Ectodermal cell (in vitro differentiated cells): ENCODE results near the gene PPM1L.

ENCODE experiments used
- H3K27ac ChIP-seq: 2 replicates; pipeline ENCODE4 v1.7.0; 2013; ENCODE audit warnings: mild to moderate bottlenecking, low read depth, low read length; ENCODE audit not compliant: insufficient read depth, poor library complexity, severe bottlenecking
- H3K27me3 ChIP-seq: 2 replicates; pipeline ENCODE4 v1.7.0; 2013; ENCODE audit warnings: mild to moderate bottlenecking, low read length; ENCODE audit not compliant: insufficient read depth, control insufficient read depth, poor library complexity, severe bottlenecking
- H3K36me3 ChIP-seq: one replicate; pipeline ENCODE4 v1.7.0; 2013; ENCODE audit warnings: low read length; ENCODE audit not compliant: control insufficient read depth, insufficient read depth
- H3K4me1 ChIP-seq: one replicate; pipeline ENCODE4 v1.7.0; 2013; ENCODE audit warnings: low read length; ENCODE audit not compliant: control insufficient read depth, insufficient read depth
- H3K4me3 ChIP-seq: 2 replicates; pipeline ENCODE4 v1.7.0; 2013; ENCODE audit warnings: low read depth, low read length, control low read depth; ENCODE audit not compliant: insufficient read depth
- H3K9me3 ChIP-seq: 2 replicates; pipeline ENCODE4 v1.7.0; 2013; ENCODE audit warnings: mild to moderate bottlenecking, low read length, moderate library complexity; ENCODE audit not compliant: control insufficient read depth
- WGBS, 2 experiments: methylation state at CpG; one replicate each; pipeline ENCODE4 v1.1.7; 2013; ENCODE audit warnings: missing lambda C conversion rate in 2 of 2; 5-methylcytosine and 5-hydroxymethylcytosine counted together

PPM1L gene

DNA sequence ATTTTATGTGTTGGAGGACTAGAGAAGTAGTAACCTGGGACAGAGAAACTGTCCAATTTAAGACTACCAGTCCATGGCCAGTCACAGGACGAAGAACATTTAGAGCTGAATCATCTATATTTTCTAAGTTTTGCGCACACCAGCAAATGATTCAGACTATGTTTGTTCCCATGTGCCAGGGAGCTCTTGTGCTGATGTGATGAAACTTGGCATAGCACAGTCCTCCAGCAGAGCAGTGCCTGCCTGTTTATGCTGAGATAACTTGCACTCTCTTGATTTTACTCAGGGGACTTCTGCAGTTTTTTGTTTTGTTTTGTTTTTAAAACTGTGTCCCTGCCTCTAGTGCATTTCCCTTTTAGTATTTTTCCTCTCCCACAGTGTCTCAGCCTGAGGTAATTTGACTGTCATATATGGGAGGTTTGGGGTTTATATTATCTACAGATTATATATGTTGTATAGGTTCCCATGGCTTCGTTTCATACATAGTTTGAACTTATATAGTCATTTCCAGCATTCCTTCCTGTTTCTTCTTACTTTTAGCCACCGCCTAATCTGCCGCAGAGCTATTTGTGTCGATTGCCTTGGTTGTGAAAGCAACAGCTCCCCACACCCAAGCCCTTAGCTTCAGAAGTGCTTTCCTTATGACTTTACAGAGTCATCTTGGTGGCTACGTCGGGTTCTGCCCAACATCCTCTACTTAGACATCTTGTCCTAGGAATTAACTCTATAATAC lies 45.5 kb downstream of the PPM1L start:
- no peak overlapping the region for H3K4me3 ChIP-seq
- H3K4me1 ChIP-seq, result peaks cover under 1% of the 10 kb centered on the region
- no peaks in the 10 kb centered on the region for H3K9me3 ChIP-seq
- 93 to 94% methylated on average over 8 of the region's 8 CpGs for WGBS, 2 experiments
- no peak overlapping the region for H3K27ac ChIP-seq
- H3K36me3 ChIP-seq, result no peaks in the 10 kb centered on the region
- no peaks in the 10 kb centered on the region for H3K27me3 ChIP-seq

DNA sequence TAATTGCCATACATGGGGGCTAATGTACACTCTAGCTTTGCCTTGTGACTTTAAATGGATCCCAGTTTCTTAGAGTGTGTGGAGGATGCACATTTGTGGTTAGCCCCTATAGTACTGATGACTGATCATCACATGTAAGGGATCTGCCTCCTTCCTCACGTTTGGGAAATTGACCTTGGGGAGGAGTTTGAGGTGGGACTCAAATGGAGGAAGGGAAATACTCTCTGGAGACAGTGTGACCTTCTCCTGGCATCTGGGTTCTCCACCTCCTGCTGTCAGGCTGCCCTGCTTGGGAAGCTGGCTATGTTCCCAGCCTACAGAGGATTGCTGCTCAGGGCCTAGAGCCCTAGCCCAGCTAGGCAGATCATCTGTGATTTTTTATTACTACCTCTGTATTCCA lies 48.7 kb downstream of the PPM1L start:
- Histone ChIP-seq H3K27me3 (no peaks in the 10 kb centered on the region), H3K9me3 (no peaks in the 10 kb centered on the region), H3K4me3 (no peak overlapping the region), H3K36me3 (no peaks in the 10 kb centered on the region), H3K4me1 (no peaks in the 10 kb centered on the region), H3K27ac (no peak overlapping the region)
- 8 to 23% methylated on average over 1 of the region's 1 CpG for WGBS, 2 experiments

DNA sequence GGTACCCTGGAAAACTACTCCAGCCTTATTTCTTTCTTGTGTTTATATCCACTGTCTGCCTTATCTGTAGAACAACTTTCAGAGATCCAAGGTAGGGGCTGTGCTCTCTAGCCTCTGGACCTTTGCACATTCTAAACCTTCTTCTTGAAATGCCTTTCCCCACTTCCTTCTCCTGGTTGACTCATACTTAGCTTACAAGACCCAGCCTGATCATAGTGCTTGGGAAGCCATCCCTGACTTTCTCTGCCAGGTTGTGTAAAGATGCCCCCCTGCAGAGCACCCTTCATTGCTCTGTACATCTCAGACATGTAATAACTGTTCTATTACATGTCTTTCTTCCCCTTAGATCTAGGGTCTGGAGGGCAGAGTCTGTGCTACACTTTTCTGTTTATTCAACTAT lies 50.1 kb downstream of the PPM1L start:
- Histone ChIP-seq H3K27me3 (no peaks in the 10 kb centered on the region), H3K4me3 (no peak overlapping the region), H3K9me3 (no peaks in the 10 kb centered on the region), H3K36me3 (no peaks in the 10 kb centered on the region), H3K4me1 (no peaks in the 10 kb centered on the region), H3K27ac (no peak overlapping the region)

DNA sequence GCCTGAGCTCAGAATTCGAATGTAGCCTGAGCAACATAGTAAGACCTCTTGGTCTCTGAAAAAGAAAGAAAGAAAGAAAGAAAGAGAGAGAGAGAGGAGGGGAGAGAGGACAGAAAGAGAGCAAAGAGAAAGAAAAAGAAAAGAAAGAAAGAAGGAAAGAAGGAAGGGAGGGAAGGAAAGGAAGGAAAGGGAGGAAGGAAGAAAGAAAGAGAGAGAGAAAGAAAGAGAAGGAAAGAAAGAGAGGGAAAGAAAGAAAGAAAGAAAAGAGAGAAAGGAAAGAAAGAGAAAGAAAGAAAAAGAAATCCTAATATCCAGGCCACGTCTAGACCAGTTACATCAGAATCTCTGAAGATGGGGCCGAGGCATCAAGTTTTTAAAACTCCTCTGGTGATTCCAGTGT lies 50.7 kb downstream of the PPM1L start:
- Histone ChIP-seq H3K27ac (no peak overlapping the region), H3K36me3 (no peaks in the 10 kb centered on the region), H3K4me1 (no peaks in the 10 kb centered on the region), H3K27me3 (no peaks in the 10 kb centered on the region), H3K4me3 (no peak overlapping the region), H3K9me3 (no peaks in the 10 kb centered on the region)
- 90% methylated on average over 3 of the region's 3 CpGs for WGBS, 2 experiments

DNA sequence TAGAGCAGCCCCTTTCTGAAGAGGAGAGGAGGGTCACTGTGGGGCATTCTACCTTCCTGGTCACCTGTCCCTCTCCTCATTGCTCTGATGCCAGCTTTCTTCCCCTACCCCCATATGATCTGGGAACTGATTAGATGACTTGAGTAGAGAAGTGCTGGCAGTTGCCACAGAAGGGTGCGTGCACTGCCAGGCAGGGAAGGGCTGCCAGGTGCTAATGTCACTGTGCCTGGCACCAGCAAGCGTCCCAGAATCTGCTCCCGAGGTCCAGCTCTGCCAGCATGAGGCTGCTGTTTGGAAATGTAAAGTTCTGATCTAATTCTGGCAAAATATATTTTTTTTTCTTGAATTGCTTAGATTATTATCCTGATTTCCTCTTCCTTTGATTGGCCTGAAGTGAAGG lies 52.8 kb downstream of the PPM1L start:
- 94 to 97% methylated on average over 3 of the region's 3 CpGs for WGBS, 2 experiments
- Histone ChIP-seq H3K4me1 (no peaks in the 10 kb centered on the region), H3K9me3 (no peaks in the 10 kb centered on the region), H3K36me3 (no peaks in the 10 kb centered on the region), H3K27ac (no peak overlapping the region), H3K4me3 (no peak overlapping the region), H3K27me3 (no peaks in the 10 kb centered on the region)

DNA sequence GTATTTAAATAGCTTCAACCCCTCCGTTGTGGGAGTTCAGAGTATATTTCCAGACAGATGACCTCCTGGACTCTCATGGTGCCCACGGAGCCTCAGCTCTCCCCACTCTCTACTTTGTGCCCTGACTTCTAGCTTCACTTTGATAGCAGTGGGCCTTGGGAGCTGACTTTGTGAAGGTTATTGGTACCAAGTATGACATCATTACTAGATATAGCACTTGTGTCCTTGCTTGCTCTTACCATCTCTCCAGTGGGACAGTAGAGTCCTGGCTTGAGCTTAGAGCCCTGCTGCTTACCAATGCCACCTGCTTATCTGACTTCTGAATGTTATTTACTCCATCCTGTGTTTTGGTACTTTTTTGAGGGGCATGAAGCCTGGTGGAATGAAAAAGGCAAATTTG lies 53.4 kb downstream of the PPM1L start:
- no peaks in the 10 kb centered on the region for H3K9me3 ChIP-seq
- 86 to 94% methylated on average over 2 of the region's 2 CpGs for WGBS, 2 experiments
- H3K4me3 ChIP-seq, result no peak overlapping the region
- no peak overlapping the region for H3K27ac ChIP-seq
- no peaks in the 10 kb centered on the region for H3K4me1 ChIP-seq
- no peaks in the 10 kb centered on the region for H3K36me3 ChIP-seq
- H3K27me3 ChIP-seq, result no peaks in the 10 kb centered on the region

DNA sequence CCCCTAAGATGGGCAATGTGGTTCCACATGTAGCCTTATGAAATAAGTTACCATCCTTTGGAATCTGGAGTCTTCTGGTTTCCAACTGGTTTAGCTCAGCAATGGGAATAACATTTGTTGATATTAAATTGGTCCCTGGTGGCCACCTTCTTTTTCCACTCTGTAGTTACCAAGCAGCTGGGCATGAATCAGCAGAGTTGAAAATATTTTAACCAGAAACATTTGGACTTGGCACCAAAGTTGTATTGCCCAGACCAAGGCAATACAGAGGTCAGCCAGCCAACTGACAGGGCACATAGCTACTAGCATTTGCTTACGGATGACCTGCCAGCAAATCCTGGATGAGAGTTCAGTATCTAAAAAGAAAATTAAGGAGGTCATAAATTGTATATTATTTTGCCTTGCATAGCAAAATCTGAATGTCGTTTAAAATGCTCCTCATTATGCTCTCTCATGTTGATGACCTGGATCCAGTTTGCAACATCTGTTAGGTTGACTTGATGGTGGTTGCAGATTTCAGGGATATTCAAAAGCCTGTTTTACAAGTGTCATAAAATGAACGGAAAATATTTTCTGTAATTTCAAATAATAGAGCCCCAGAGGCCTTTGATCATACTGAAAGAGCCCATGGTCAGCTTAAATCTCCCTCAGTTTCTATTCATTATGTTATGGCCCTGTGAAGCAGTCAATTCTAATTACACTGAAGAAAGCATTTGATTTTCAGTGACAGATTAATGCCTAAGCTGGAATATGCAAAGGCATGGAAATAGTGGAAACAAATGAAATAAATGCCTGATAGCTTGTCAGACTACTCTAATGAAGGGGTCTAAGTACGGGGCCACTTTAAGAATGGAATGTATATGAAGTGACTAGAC lies 54.6 kb downstream of the PPM1L start:
- 95 to 97% methylated on average over 4 of the region's 4 CpGs for WGBS, 2 experiments
- no peaks in the 10 kb centered on the region for H3K4me1 ChIP-seq
- no peak overlapping the region for H3K4me3 ChIP-seq
- H3K36me3 ChIP-seq, result no peaks in the 10 kb centered on the region
- H3K27ac ChIP-seq, result no peak overlapping the region
- no peaks in the 10 kb centered on the region for H3K27me3 ChIP-seq
- H3K9me3 ChIP-seq, result no peaks in the 10 kb centered on the region

DNA sequence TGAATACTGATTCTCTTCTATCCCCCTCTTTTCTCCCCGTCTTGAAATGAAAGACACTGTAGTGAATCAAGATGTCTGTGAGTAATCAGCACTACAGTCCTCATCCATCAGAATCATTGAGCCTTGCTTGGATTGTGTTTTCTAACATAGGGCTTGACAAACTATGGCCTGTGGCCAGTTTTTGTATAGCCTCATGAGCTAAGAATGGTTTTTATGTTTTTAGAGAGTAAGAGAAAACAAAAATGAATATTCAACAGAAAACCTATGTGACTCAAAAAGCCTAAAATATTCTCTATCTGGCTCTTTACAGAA lies 55.2 kb downstream of the PPM1L start:
- H3K4me1 ChIP-seq, result no peaks in the 10 kb centered on the region
- no peaks in the 10 kb centered on the region for H3K36me3 ChIP-seq
- no peaks in the 10 kb centered on the region for H3K9me3 ChIP-seq
- 83 to 100% methylated on average over 1 of the region's 1 CpG for WGBS, 2 experiments
- no peak overlapping the region for H3K27ac ChIP-seq
- H3K4me3 ChIP-seq, result no peak overlapping the region
- H3K27me3 ChIP-seq, result no peaks in the 10 kb centered on the region

DNA sequence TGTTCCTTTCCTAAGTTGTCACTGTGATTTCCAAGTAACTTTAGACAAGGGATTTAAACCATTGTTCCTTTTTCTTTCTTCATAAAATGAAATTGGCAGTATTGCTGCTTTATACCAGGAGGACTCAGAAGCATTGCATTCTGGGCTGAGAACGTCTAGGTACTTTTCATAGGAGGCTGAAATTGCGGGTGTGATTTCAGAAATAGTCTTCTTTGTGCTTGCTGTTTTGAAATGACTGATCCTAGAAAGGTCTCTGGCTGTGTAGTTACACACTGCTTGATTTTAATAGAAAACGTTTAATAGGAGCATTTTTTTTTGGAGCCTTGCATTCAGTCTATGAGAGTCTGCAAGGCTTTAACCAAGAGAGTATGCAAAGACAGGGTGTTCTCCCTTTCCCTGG lies 56.3 kb downstream of the PPM1L start:
- no peaks in the 10 kb centered on the region for H3K27me3 ChIP-seq
- 81 to 83% methylated on average over 3 of the region's 3 CpGs for WGBS, 2 experiments
- no peaks in the 10 kb centered on the region for H3K9me3 ChIP-seq
- no peaks in the 10 kb centered on the region for H3K4me1 ChIP-seq
- H3K36me3 ChIP-seq, result no peaks in the 10 kb centered on the region
- no peak overlapping the region for H3K4me3 ChIP-seq
- no peak overlapping the region for H3K27ac ChIP-seq

DNA sequence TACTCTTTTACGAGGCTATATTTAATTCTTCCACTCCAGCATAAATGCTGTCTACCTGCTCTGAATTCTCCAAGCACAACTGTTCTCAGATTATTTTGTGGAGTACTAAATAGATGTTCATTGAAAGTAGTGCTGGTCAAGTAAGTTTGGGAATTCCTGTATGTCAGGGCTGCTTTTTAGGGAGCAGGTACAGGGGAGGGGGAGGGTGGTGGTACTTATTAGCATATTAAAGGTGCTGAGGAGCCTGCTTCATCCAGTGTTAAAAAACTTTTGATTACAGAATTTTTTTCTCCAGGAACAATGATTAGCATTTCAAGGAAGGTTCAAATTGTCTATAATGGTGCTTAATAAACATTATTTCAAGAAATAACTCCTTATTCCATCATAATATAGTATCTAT lies 59.2 kb downstream of the PPM1L start:
- H3K4me1 ChIP-seq, result no peaks in the 10 kb centered on the region
- WGBS, 2 experiments, result 93 to 100% methylated on average over 1 of the region's 1 CpG
- no peak overlapping the region for H3K4me3 ChIP-seq
- H3K27ac ChIP-seq, result no peak overlapping the region
- H3K36me3 ChIP-seq, result no peaks in the 10 kb centered on the region
- H3K9me3 ChIP-seq, result no peaks in the 10 kb centered on the region
- H3K27me3 ChIP-seq, result no peaks in the 10 kb centered on the region
